Upper lobe of left lung (tissue), 6 donors: ENCODE results near the gene RBPJ. TPM values are rescaled to one million over a fixed set of nuclear protein-coding genes. Genes with fewer than 3 reads are reported as not detected.

Source experiments
- ATAC-seq, 2 donors: fragments of 200-7000 bp; cut with Tn5 transposase; one replicate each; pipeline ENCODE4 v1.9.1; 2022; ENCODE audit warnings: mild to moderate bottlenecking in 2 of 2, moderate library complexity in 2 of 2; ENCODE audit not compliant: low FRiP score in 2 of 2
- DNase-seq, 2 donors: peaks; one replicate each; pipeline ENCODE4 v3.0.0-alpha.2; 2019 to 2020
- H3K27ac ChIP-seq, 4 donors: fragments of 200-600 bp; sonication (generic); one replicate each; pipeline ENCODE4 v1.5.1; 2016 to 2019
- H3K27me3 ChIP-seq, 4 donors: fragments of 200-600 bp; sonication (generic); one replicate each; pipeline ENCODE4 v1.5.1; 2017 to 2019
- H3K36me3 ChIP-seq, 4 donors: fragments of 200-600 bp; sonication (generic); one replicate each; pipeline ENCODE4 v1.5.1; 2016 to 2019
- H3K4me1 ChIP-seq, 4 donors: fragments of 200-600 bp; sonication (generic); one replicate each; pipeline ENCODE4 v1.5.1; 2018 to 2019
- H3K4me3 ChIP-seq, 4 donors: fragments of 200-600 bp; sonication (generic); one replicate each; pipeline ENCODE4 v1.5.1; 2017 to 2019; ENCODE audit warnings: mild to moderate bottlenecking in 2 of 4, moderate library complexity in 1 of 4
- H3K9me3 ChIP-seq, 4 donors: fragments of 200-600 bp; sonication (generic); one replicate each; pipeline ENCODE4 v1.5.1; 2018 to 2019
- EP300 ChIP-seq, 4 donors: sonication (generic); formaldehyde crosslinking; IDR thresholded peaks; one replicate each; pipeline ENCODE4 v1.5.1; 2017; ENCODE audit warnings: antibody characterized with exemption in 4 of 4, control low read depth in 2 of 4
- POLR2A ChIP-seq, 4 donors: fragments of 450-650 bp; IDR thresholded peaks; one replicate each; pipeline ENCODE4 v1.5.1; 2016 to 2017; ENCODE audit warnings: antibody characterized with exemption in 4 of 4, mild to moderate bottlenecking in 2 of 4
- POLR2AphosphoS5 ChIP-seq, 2 donors: sonication (generic); formaldehyde crosslinking; IDR thresholded peaks; one replicate each; pipeline ENCODE4 v1.5.1; 2017; ENCODE audit warnings: antibody characterized with exemption in 2 of 2
- WGBS, 2 donors: methylation state at CpG; one replicate each; pipeline ENCODE4 v1.1.5; 2017 to 2018; 5-methylcytosine and 5-hydroxymethylcytosine counted together
- total RNA-seq, 6 donors: library from RNA; depleted of rRNA in 4 of 6; stranded (reverse); fragments of >200 nt in 4 of 6; gene quantifications; one replicate each; pipeline versions ENCODE4 v1.1.0 to v1.2.1, GENCODE V29; 2016 to 2021
- TF ChIP-seq, protein P1 (sequence below), 6 experiments: fragments of 450-650 bp in 4 of 6; fragments of 200-600 bp in 2 of 6; sonication (generic) in 2 of 6; IDR thresholded peaks; one replicate each; pipeline ENCODE4 v1.5.1; 2016 to 2019; ENCODE audit warnings: antibody characterized with exemption in 6 of 6
- donor health status: DM: no; HTN: no; CAD: no; lungs with moderate emphysema.
- donor health status: DM: no; HTN: yes; CAD: no; lungs with severe emphysema.

RBPJ gene
- total RNA-seq, 6 donors from 2014 or later = 59.4 to 93.2 (median 79.4) TPM

DNA sequence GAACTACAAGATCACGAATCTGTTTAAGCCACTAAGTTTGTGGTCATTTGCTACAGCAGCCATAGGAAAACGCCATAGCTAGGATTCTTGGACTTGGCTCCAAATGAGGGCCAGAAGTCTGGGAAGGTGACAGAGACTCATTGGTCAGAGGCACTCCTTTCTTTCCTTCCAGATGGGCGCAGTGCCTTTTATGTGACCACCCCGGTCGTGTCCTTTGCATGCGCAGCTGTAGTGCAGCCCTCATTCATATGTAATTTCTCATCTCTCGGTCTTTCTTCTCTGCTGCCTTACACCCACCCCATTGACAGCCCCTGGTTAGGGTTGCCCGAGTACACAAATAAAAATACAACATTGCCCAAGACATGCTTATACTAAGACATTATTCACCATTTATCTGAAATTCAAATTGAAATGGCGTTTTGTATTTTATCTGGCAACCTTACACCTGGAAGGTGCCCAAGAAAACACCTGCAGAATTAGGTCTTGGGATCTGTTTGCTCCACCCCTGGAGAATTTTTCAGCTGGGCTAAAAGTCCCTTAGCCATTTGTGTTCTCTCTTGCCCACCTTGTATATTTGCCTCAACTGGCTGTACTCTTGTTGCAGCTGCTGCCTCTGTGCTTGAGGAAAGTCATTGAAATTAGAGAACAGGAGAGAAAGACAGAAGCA, 147.6 kb downstream of the RBPJ start:
- ATAC-seq = no peak
- H3K36me3 ChIP-seq = no peaks in the 10 kb centered on the region
- H3K4me1 ChIP-seq = no peaks in the 10 kb centered on the region
- H3K27me3 ChIP-seq = no peaks in the 10 kb centered on the region
- TF ChIP-seq EP300 (IDR thresholded peaks at IDR 0.05) (no peak), POLR2A (IDR thresholded peaks at IDR 0.05) (no peak), POLR2AphosphoS5 (IDR thresholded peaks at IDR 0.05) (no peak)
- TF ChIP-seq, protein P1, sequence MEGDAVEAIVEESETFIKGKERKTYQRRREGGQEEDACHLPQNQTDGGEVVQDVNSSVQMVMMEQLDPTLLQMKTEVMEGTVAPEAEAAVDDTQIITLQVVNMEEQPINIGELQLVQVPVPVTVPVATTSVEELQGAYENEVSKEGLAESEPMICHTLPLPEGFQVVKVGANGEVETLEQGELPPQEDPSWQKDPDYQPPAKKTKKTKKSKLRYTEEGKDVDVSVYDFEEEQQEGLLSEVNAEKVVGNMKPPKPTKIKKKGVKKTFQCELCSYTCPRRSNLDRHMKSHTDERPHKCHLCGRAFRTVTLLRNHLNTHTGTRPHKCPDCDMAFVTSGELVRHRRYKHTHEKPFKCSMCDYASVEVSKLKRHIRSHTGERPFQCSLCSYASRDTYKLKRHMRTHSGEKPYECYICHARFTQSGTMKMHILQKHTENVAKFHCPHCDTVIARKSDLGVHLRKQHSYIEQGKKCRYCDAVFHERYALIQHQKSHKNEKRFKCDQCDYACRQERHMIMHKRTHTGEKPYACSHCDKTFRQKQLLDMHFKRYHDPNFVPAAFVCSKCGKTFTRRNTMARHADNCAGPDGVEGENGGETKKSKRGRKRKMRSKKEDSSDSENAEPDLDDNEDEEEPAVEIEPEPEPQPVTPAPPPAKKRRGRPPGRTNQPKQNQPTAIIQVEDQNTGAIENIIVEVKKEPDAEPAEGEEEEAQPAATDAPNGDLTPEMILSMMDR (IDR thresholded peaks at IDR 0.05) = no peak
- no peak overlapping the region for H3K4me3 ChIP-seq
- no peak overlapping the region for H3K27ac ChIP-seq
- no peaks in the 10 kb centered on the region for H3K9me3 ChIP-seq
- DNase-seq = no peak
- 87 to 89% methylated on average over 9 of the region's 9 CpGs for WGBS, 2 donors

DNA sequence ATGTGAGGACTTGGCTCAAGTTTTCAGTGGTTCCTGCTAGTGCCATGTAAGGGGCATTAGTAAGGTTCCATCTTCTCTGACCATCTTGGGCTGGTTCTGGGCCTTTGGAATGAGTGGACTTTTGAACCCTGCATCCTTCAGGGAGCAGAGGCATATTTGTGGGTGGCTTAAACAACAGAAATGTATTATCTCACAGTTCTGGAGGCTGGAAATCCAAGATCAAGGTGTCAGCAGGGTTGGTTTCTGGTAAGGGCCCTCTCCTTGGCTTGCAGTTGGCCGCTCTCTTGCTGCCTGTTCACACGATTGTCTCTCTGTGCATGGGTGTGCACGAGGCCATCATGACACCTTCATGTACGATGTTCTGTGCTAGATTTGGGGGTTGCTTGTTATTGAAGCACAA, 148.2 kb downstream of the RBPJ start:
- no peak overlapping the region for H3K27ac ChIP-seq
- H3K36me3 ChIP-seq = no peaks in the 10 kb centered on the region
- no peaks in the 10 kb centered on the region for H3K9me3 ChIP-seq
- no peak for ATAC-seq
- no peak for TF ChIP-seq POLR2A (IDR thresholded peaks at IDR 0.05)
- TF ChIP-seq EP300 (IDR thresholded peaks at IDR 0.05) = no peak
- TF ChIP-seq POLR2AphosphoS5 (IDR thresholded peaks at IDR 0.05) = no peak
- TF ChIP-seq, protein P1 (IDR thresholded peaks at IDR 0.05) = no peak
- WGBS, 2 donors = 71 to 100% methylated on average over 2 to 4 of the region's 4 CpGs
- no peaks in the 10 kb centered on the region for H3K4me1 ChIP-seq
- H3K27me3 ChIP-seq = no peaks in the 10 kb centered on the region
- H3K4me3 ChIP-seq = no peak overlapping the region
- DNase-seq = no peak

DNA sequence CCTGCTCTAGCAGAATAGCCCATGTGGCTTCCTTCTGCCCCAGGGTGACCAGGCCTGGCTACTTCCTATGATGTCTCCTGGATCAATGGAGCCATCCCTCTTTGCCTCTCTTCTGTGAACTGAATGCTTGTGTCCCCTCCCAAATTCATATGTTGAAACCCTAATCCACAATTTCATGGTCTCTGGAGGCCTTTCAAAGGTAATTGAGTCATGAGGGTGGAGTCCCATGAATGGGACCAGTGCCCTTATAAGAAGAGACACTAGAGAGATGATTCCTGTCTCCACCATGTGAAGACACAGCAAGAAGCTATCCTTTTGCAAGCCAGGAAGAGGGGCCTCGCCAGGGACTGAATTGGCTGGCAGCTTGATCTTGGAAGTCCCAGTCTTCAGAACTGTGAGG, 151.1 kb downstream of the RBPJ start:
- H3K27me3 ChIP-seq = no peaks in the 10 kb centered on the region
- H3K4me1 ChIP-seq = no peaks in the 10 kb centered on the region
- ATAC-seq (no peak), DNase-seq (no peak)
- no peaks in the 10 kb centered on the region for H3K36me3 ChIP-seq
- no peak overlapping the region for H3K4me3 ChIP-seq
- 77 to 83% methylated on average over 1 of the region's 1 CpG for WGBS, 2 donors
- no peaks in the 10 kb centered on the region for H3K9me3 ChIP-seq
- TF ChIP-seq, protein P1 (IDR thresholded peaks at IDR 0.05) = no peak
- TF ChIP-seq POLR2A (IDR thresholded peaks at IDR 0.05) (no peak), EP300 (IDR thresholded peaks at IDR 0.05) (no peak), POLR2AphosphoS5 (IDR thresholded peaks at IDR 0.05) (no peak)
- H3K27ac ChIP-seq = no peak overlapping the region

DNA sequence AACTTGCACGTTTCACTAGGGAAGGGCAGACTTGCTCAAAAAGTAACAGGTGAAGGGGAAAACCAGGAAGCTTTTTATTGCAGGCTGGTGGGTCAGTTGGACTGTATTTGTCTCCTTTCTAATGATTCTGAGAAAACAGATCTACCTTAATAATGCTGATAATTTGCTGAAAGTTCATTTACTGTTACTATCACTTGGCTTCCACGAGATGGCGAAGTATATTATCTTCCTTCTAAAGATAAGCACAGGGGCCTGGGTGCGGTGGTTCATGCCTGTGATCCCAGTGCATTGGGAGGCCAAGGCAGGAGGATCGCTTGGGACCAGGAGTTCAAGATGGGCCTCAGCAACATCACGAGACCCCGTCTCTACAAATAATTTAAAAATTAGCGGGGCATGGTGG, 153.1 kb downstream of the RBPJ start:
- DNase-seq = no peak
- Histone ChIP-seq H3K27me3 (no peaks in the 10 kb centered on the region), H3K4me3 (no peak overlapping the region), H3K27ac (no peak overlapping the region), H3K36me3 (no peaks in the 10 kb centered on the region), H3K9me3 (no peaks in the 10 kb centered on the region), H3K4me1 (no peaks in the 10 kb centered on the region)
- 92% methylated on average over 8 of the region's 8 CpGs for WGBS, 2 donors
- no peak for TF ChIP-seq POLR2A (IDR thresholded peaks at IDR 0.05)
- ATAC-seq = no peak

DNA sequence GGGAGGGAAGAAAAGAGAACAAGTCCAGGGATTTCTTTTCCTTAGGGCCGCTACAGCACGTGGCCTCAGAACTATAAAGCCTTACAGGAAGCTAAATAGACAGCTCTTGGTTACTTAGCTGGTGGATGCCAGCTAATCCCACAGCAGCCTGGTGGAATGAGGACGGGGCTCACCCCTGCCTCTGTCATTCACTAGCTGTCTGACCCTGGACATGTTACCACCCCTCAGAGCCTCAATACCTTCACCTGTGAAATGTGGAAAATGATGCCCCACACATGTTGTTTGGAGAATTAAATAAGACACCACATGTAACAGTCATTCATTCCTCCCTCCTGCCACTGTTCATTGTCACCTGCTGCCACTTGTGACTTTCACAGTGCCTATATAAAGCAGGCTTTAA, 153.7 kb downstream of the RBPJ start:
- Histone ChIP-seq H3K36me3 (no peaks in the 10 kb centered on the region), H3K27ac (no peak overlapping the region), H3K9me3 (no peaks in the 10 kb centered on the region), H3K4me1 (no peaks in the 10 kb centered on the region), H3K27me3 (no peaks in the 10 kb centered on the region), H3K4me3 (no peak overlapping the region)
- ATAC-seq (no peak), DNase-seq (no peak)
- 75 to 84% methylated on average over 3 of the region's 3 CpGs for WGBS, 2 donors
- TF ChIP-seq EP300 (IDR thresholded peaks at IDR 0.05) = no peak
- no peak for TF ChIP-seq POLR2A (IDR thresholded peaks at IDR 0.05)
- no peak for TF ChIP-seq POLR2AphosphoS5 (IDR thresholded peaks at IDR 0.05)
- TF ChIP-seq, protein P1 (IDR thresholded peaks at IDR 0.05) = no peak
